H1 (cell line): ENCODE results near the gene SLC66A1.

Source experiments
- CHD1 ChIP-seq: IDR thresholded peaks from 2 replicates; pipeline ENCODE4 v1.6.1; 2012; ENCODE audit warnings: low read depth, low read length, improper control_type of control experiment
- POLR2A ChIP-seq, 2 experiments: IDR thresholded peaks; 1 replicate in 1 of 2; 2 replicates in 1 of 2; pipeline ENCODE4 v1.6.1; 2011; ENCODE audit warnings: low read depth in 2 of 2, low read length in 2 of 2, mild to moderate bottlenecking in 2 of 2; ENCODE audit errors: control extremely low read depth in 1 of 2
- POLR2AphosphoS5 ChIP-seq: IDR thresholded peaks from 2 replicates; pipeline ENCODE4 v1.6.1; 2011; ENCODE audit warnings: low read depth, low read length
- RXRA ChIP-seq: IDR thresholded peaks from 2 replicates; pipeline ENCODE4 v1.6.1; 2011; ENCODE audit warnings: low read depth, mild to moderate bottlenecking, low read length, moderate library complexity; ENCODE audit not compliant: insufficient read depth
- SP1 ChIP-seq: IDR thresholded peaks from 2 replicates; pipeline ENCODE4 v1.6.1; 2011; ENCODE audit warnings: low read depth, low read length
- TAF1 ChIP-seq: IDR thresholded peaks from 2 replicates; pipeline ENCODE4 v1.6.1; 2011; ENCODE audit warnings: mild to moderate bottlenecking, low read depth, low read length
- TCF12 ChIP-seq: IDR thresholded peaks from 2 replicates; pipeline ENCODE4 v1.6.1; 2011; ENCODE audit warnings: low read depth, mild to moderate bottlenecking, low read length
- TF ChIP-seq, protein P1 (sequence below), 3 experiments: IDR thresholded peaks; 1 replicate in 2 of 3; 2 replicates in 1 of 3; pipeline versions ENCODE4 v1.5.1 to v1.6.1; 2011; ENCODE audit warnings: low read length in 3 of 3, mild to moderate bottlenecking in 3 of 3, inconsistent platforms in 2 of 3, low read depth in 1 of 3, moderate library complexity in 1 of 3; ENCODE audit not compliant: insufficient read depth in 1 of 3; ENCODE audit errors: control extremely low read depth in 1 of 3
- TF ChIP-seq, protein P2 (sequence below): IDR thresholded peaks from 2 replicates; pipeline ENCODE4 v1.6.1; 2012; ENCODE audit warnings: inconsistent platforms

DNA sequence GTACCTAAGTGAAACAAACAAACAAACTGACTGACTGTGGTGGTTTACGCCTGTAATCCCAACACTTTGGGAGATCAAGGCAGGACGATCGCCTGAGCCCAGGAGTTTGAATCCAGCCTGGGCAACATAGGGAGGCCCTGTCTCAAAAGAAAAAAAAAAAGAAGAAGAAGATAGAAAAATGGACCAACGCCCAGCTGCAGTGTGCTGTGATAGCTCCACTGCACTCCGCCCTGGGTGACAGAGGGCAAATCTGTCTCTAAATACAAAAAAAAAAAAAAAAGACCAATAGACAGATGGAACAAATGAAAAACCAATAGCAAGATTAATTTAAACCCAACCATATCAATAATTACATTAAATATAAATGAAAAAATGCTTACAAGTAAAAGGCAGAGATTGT lies 37.5 kb upstream of the SLC66A1 start:
- TF ChIP-seq, protein P1, sequence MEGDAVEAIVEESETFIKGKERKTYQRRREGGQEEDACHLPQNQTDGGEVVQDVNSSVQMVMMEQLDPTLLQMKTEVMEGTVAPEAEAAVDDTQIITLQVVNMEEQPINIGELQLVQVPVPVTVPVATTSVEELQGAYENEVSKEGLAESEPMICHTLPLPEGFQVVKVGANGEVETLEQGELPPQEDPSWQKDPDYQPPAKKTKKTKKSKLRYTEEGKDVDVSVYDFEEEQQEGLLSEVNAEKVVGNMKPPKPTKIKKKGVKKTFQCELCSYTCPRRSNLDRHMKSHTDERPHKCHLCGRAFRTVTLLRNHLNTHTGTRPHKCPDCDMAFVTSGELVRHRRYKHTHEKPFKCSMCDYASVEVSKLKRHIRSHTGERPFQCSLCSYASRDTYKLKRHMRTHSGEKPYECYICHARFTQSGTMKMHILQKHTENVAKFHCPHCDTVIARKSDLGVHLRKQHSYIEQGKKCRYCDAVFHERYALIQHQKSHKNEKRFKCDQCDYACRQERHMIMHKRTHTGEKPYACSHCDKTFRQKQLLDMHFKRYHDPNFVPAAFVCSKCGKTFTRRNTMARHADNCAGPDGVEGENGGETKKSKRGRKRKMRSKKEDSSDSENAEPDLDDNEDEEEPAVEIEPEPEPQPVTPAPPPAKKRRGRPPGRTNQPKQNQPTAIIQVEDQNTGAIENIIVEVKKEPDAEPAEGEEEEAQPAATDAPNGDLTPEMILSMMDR (IDR thresholded peaks at IDR 0.05; ENCODE audit: control extremely low read depth in 1 of 3, insufficient read depth in 1 of 3, low read depth in 1 of 3, low read length in 3 of 3) = no peak
- TF ChIP-seq POLR2AphosphoS5 = no peak
- no peak for TF ChIP-seq TAF1
- no peak for TF ChIP-seq SP1
- no peak for TF ChIP-seq RXRA
- TF ChIP-seq POLR2A (IDR thresholded peaks at IDR 0.05; ENCODE audit: control extremely low read depth in 1 of 2, low read depth in 2 of 2, low read length in 2 of 2) = no peak
- no peak for TF ChIP-seq TCF12
- no peak for TF ChIP-seq CHD1
- TF ChIP-seq, protein P2, sequence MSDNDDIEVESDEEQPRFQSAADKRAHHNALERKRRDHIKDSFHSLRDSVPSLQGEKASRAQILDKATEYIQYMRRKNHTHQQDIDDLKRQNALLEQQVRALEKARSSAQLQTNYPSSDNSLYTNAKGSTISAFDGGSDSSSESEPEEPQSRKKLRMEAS = no peak
